Measurements from ENCODE around the gene UBA7. TPM values are rescaled to one million over a fixed set of nuclear protein-coding genes. Genes with fewer than 3 reads are reported as not detected.

Gene UBA7
- total and polyA plus RNA-seq, 2 of the 13 experiments (the other 11 are each of a cell fraction or from before 2014, with no cell fraction given) = 9.5 to 16.5 TPM

GRCh38 chr3:49856181-49857005 lies 42.6 kb upstream of the UBA7 start, which contains the start of gene TRAIP (continued):
- TF ChIP-seq SKIL (CRISPR knock-in tag; IDR thresholded peaks at IDR 0.05; ENCODE audit: borderline replicate concordance) (no peak; the same call in 1 of the 2 replicates), PRPF4 (IDR thresholded peaks at IDR 0.05; ENCODE audit: low read depth, low read length, poor library complexity, severe bottlenecking) (no peak), ZNF776 (CRISPR knock-in tag; IDR thresholded peaks at IDR 0.05) (0 out of 2 replicates have a peak, but pooled peaks have one; percentile 66), REXO4 (CRISPR knock-in tag; IDR thresholded peaks at IDR 0.05; ENCODE audit: borderline replicate concordance) (no peak), ZBTB43 (CRISPR knock-in tag; conservative IDR thresholded peaks at IDR 0.05) (no peak; the same call in 1 of the 2 replicates), TP53 (CRISPR knock-in tag; conservative IDR thresholded peaks at IDR 0.05) (0 out of 2 replicates have a peak, but pooled peaks have one; percentile 19), ZNF619 (CRISPR knock-in tag; IDR thresholded peaks at IDR 0.05) (no peak), ZNF232 (CRISPR knock-in tag; IDR thresholded peaks at IDR 0.05; ENCODE audit: borderline replicate concordance) (0 out of 2 replicates have a peak, but pooled peaks have one; percentile 70), GTF2F1 (IDR thresholded peaks at IDR 0.05; ENCODE audit: low read length) (no peak), FOXK2 (IDR thresholded peaks at IDR 0.05) (no peak), TCF12 (IDR thresholded peaks at IDR 0.05) (no peak), TCF12 (CRISPR knock-in tag; IDR thresholded peaks at IDR 0.05) (no peak), ZKSCAN8 (CRISPR knock-in tag; IDR thresholded peaks at IDR 0.05; ENCODE audit: borderline replicate concordance) (no peak), POLR2AphosphoS5 (IDR thresholded peaks at IDR 0.05; ENCODE audit: low read depth, low read length) (peak; percentile 88), TMF1 (CRISPR knock-in tag; IDR thresholded peaks at IDR 0.05; ENCODE audit: low read depth) (no peak), ELK4 (CRISPR knock-in tag; IDR thresholded peaks at IDR 0.05; ENCODE audit: borderline replicate concordance) (no peak)
- TF ChIP-seq, protein P1, sequence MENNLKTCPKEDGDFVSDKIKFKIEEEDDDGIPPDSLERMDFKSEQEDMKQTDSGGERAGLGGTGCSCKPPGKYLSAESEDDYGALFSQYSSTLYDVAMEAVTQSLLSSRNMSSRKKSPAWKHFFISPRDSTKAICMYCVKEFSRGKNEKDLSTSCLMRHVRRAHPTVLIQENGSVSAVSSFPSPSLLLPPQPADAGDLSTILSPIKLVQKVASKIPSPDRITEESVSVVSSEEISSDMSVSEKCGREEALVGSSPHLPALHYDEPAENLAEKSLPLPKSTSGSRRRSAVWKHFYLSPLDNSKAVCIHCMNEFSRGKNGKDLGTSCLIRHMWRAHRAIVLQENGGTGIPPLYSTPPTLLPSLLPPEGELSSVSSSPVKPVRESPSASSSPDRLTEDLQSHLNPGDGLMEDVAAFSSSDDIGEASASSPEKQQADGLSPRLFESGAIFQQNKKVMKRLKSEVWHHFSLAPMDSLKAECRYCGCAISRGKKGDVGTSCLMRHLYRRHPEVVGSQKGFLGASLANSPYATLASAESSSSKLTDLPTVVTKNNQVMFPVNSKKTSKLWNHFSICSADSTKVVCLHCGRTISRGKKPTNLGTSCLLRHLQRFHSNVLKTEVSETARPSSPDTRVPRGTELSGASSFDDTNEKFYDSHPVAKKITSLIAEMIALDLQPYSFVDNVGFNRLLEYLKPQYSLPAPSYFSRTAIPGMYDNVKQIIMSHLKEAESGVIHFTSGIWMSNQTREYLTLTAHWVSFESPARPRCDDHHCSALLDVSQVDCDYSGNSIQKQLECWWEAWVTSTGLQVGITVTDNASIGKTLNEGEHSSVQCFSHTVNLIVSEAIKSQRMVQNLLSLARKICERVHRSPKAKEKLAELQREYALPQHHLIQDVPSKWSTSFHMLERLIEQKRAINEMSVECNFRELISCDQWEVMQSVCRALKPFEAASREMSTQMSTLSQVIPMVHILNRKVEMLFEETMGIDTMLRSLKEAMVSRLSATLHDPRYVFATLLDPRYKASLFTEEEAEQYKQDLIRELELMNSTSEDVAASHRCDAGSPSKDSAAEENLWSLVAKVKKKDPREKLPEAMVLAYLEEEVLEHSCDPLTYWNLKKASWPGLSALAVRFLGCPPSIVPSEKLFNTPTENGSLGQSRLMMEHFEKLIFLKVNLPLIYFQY (CRISPR knock-in tag; IDR thresholded peaks at IDR 0.05; ENCODE audit: borderline replicate concordance) = no peak
- TF ChIP-seq, protein P2, sequence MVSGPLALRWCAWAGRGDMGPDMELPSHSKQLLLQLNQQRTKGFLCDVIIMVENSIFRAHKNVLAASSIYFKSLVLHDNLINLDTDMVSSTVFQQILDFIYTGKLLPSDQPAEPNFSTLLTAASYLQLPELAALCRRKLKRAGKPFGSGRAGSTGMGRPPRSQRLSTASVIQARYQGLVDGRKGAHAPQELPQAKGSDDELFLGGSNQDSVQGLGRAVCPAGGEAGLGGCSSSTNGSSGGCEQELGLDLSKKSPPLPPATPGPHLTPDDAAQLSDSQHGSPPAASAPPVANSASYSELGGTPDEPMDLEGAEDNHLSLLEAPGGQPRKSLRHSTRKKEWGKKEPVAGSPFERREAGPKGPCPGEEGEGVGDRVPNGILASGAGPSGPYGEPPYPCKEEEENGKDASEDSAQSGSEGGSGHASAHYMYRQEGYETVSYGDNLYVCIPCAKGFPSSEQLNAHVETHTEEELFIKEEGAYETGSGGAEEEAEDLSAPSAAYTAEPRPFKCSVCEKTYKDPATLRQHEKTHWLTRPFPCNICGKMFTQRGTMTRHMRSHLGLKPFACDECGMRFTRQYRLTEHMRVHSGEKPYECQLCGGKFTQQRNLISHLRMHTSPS (CRISPR knock-in tag; IDR thresholded peaks at IDR 0.05; ENCODE audit: low read depth) = 0 out of 2 replicates have a peak, but pooled peaks have one; percentile 18

All from HepG2 (cell line).